GM12892 (cell line): Measurements from ENCODE around the gene TRIM3.

Source experiments
- POLR2A ChIP-seq: IDR thresholded peaks from 2 replicates; pipeline ENCODE4 v1.6.1; 2011; ENCODE audit warnings: low read depth, low read length, control low read depth
- POLR2AphosphoS5 ChIP-seq: IDR thresholded peaks from 2 replicates; pipeline ENCODE4 v1.6.1; 2011; ENCODE audit warnings: low read depth, low read length, control low read depth

- TF ChIP-seq POLR2AphosphoS5 (no peak), POLR2A (no peak)
Measured at GRCh38 chr11:6452219-6452618, 21.5 kb downstream of the TRIM3 start.
